H1 (cell line): ENCODE measurements around the gene FHIT.

Experiments used
- CREB1 ChIP-seq: IDR thresholded peaks from 2 replicates; pipeline ENCODE4 v1.6.1; 2012; ENCODE audit warnings: inconsistent platforms
- CTCF ChIP-seq, 3 experiments: IDR thresholded peaks; 1 replicate in 2 of 3; 2 replicates in 1 of 3; pipeline versions ENCODE4 v1.5.1 to v1.6.1; 2011; ENCODE audit warnings: low read length in 3 of 3, mild to moderate bottlenecking in 3 of 3, inconsistent platforms in 2 of 3, low read depth in 1 of 3, moderate library complexity in 1 of 3; ENCODE audit not compliant: insufficient read depth in 1 of 3; ENCODE audit errors: control extremely low read depth in 1 of 3
- EGR1 ChIP-seq: IDR thresholded peaks from 2 replicates; pipeline ENCODE4 v1.6.1; 2011; ENCODE audit warnings: low read depth, low read length, borderline replicate concordance
- HDAC2 ChIP-seq, 2 experiments: fragments of 300-600 bp in 1 of 2; sonication (generic) in 1 of 2; IDR thresholded peaks; 2 replicates each; pipeline ENCODE4 v1.6.1; 2011 to 2012; ENCODE audit warnings: low read depth in 2 of 2, low read length in 2 of 2, mild to moderate bottlenecking in 2 of 2, moderate library complexity in 2 of 2, borderline replicate concordance in 1 of 2, inconsistent platforms in 1 of 2
- TAF1 ChIP-seq: IDR thresholded peaks from 2 replicates; pipeline ENCODE4 v1.6.1; 2011; ENCODE audit warnings: mild to moderate bottlenecking, low read depth, low read length
- USF2 ChIP-seq: IDR thresholded peaks from 2 replicates; pipeline ENCODE4 v1.6.1; 2011; ENCODE audit warnings: low read length, improper control_type of control experiment
- TF ChIP-seq, protein P1 (sequence below): IDR thresholded peaks from 2 replicates; pipeline ENCODE4 v1.6.1; 2012; ENCODE audit warnings: inconsistent platforms

- TF ChIP-seq USF2: no peak
- TF ChIP-seq, protein P1, sequence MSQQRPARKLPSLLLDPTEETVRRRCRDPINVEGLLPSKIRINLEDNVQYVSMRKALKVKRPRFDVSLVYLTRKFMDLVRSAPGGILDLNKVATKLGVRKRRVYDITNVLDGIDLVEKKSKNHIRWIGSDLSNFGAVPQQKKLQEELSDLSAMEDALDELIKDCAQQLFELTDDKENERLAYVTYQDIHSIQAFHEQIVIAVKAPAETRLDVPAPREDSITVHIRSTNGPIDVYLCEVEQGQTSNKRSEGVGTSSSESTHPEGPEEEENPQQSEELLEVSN: no peak
- no peak for TF ChIP-seq TAF1
- TF ChIP-seq HDAC2 (IDR thresholded peaks at IDR 0.05; ENCODE audit: borderline replicate concordance in 1 of 2, low read depth in 2 of 2, low read length in 2 of 2): no peak
- no peak for TF ChIP-seq CREB1
- no peak for TF ChIP-seq CTCF (IDR thresholded peaks at IDR 0.05; ENCODE audit: control extremely low read depth in 1 of 3, insufficient read depth in 1 of 3, low read depth in 1 of 3, low read length in 3 of 3)
- no peak for TF ChIP-seq EGR1
Measured at GRCh38 chr3:60932170-60932569, 319.1 kb downstream of the FHIT start.
